Chondrocyte (in vitro differentiated cells): ENCODE data around the gene DYRK3. TPM values are rescaled to one million over a fixed set of nuclear protein-coding genes. Genes with fewer than 3 reads are reported as not detected.

Experiments used
- DNase-seq: peaks from one replicate; pipeline ENCODE4 v3.0.0; 2021; ENCODE audit warnings: mixed read lengths, low spot score
- H3K27ac Mint-ChIP-seq: one replicate; pipeline ENCODE4 v1.8.0; 2021; ENCODE audit warnings: mild to moderate bottlenecking, moderate library complexity, mixed read lengths; ENCODE audit not compliant: unreplicated experiment
- H3K27me3 Mint-ChIP-seq: 2 replicates; pipeline ENCODE4 v1.8.0; 2021; ENCODE audit warnings: low read depth, mixed read lengths
- H3K36me3 Mint-ChIP-seq: 2 replicates; pipeline ENCODE4 v1.8.0; 2021; ENCODE audit warnings: low read depth, mixed read lengths
- H3K4me1 Mint-ChIP-seq: 2 replicates; pipeline ENCODE4 v1.8.0; 2021; ENCODE audit warnings: low read depth, mild to moderate bottlenecking, mixed read lengths
- H3K4me3 Mint-ChIP-seq: one replicate; pipeline ENCODE4 v1.8.0; 2021; ENCODE audit warnings: mild to moderate bottlenecking, moderate library complexity, mixed read lengths; ENCODE audit not compliant: unreplicated experiment
- H3K9me3 Mint-ChIP-seq: 2 replicates; pipeline ENCODE4 v1.8.0; 2021; ENCODE audit warnings: low read depth, mixed read lengths
- total RNA-seq: library from RNA; stranded (reverse); gene quantifications from 3 replicates; pipeline ENCODE4 v1.2.1, GENCODE V29; 2021
- TF ChIP-seq, protein P1 (sequence below): fragments of 200-600 bp; sonication (generic); IDR thresholded peaks from 2 replicates; pipeline ENCODE4 v1.5.0; 2021; ENCODE audit warnings: antibody characterized with exemption, mild to moderate bottlenecking, moderate library complexity

DYRK3 gene
- total RNA-seq, 1 donor from 2014 or later: 6.6 TPM

- no peak for DNase-seq
- Mint-ChIP-seq H3K36me3 (no peaks in the 10 kb centered on the region), H3K4me1 (peaks cover 65% of the 10 kb centered on the region), H3K4me3 (peak overlapping the region; percentile 92), H3K27ac (peak overlapping the region; percentile 98), H3K27me3 (peaks cover 4% of the 10 kb centered on the region), H3K9me3 (no peaks in the 10 kb centered on the region)
- TF ChIP-seq, protein P1, sequence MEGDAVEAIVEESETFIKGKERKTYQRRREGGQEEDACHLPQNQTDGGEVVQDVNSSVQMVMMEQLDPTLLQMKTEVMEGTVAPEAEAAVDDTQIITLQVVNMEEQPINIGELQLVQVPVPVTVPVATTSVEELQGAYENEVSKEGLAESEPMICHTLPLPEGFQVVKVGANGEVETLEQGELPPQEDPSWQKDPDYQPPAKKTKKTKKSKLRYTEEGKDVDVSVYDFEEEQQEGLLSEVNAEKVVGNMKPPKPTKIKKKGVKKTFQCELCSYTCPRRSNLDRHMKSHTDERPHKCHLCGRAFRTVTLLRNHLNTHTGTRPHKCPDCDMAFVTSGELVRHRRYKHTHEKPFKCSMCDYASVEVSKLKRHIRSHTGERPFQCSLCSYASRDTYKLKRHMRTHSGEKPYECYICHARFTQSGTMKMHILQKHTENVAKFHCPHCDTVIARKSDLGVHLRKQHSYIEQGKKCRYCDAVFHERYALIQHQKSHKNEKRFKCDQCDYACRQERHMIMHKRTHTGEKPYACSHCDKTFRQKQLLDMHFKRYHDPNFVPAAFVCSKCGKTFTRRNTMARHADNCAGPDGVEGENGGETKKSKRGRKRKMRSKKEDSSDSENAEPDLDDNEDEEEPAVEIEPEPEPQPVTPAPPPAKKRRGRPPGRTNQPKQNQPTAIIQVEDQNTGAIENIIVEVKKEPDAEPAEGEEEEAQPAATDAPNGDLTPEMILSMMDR: no peak
Observed at GRCh38 chr1:206687251-206687914, 52.0 kb downstream of the DYRK3 start.

GRCh38 chr1:206687915-206688442 lies 52.6 kb downstream of the DYRK3 start:
- H3K4me1 Mint-ChIP-seq: peaks cover 71% of the 10 kb centered on the region
- H3K27ac Mint-ChIP-seq: peak overlapping the region; percentile 79
- no peaks in the 10 kb centered on the region for H3K36me3 Mint-ChIP-seq
- no peak for DNase-seq
- no peaks in the 10 kb centered on the region for H3K9me3 Mint-ChIP-seq
- TF ChIP-seq, protein P1: no peak
- peaks cover 2% of the 10 kb centered on the region for H3K27me3 Mint-ChIP-seq
- H3K4me3 Mint-ChIP-seq: peak overlapping the region; percentile 92

- no peaks in the 10 kb centered on the region for H3K36me3 Mint-ChIP-seq
- no peak overlapping the region for H3K27ac Mint-ChIP-seq
- H3K4me1 Mint-ChIP-seq: peaks cover 90% of the 10 kb centered on the region
- no peak for DNase-seq
- TF ChIP-seq, protein P1: no peak
- H3K4me3 Mint-ChIP-seq: no peak overlapping the region
- no peaks in the 10 kb centered on the region for H3K27me3 Mint-ChIP-seq
- no peaks in the 10 kb centered on the region for H3K9me3 Mint-ChIP-seq
Observed at GRCh38 chr1:206690516-206690915, 55.2 kb downstream of the DYRK3 start.

- TF ChIP-seq, protein P1: no peak
- no peak overlapping the region for H3K27ac Mint-ChIP-seq
- no peaks in the 10 kb centered on the region for H3K9me3 Mint-ChIP-seq
- H3K4me3 Mint-ChIP-seq: no peak overlapping the region
- peaks cover 2% of the 10 kb centered on the region for H3K36me3 Mint-ChIP-seq
- no peaks in the 10 kb centered on the region for H3K27me3 Mint-ChIP-seq
- H3K4me1 Mint-ChIP-seq: peaks cover 89% of the 10 kb centered on the region
- DNase-seq: no peak
Observed at GRCh38 chr1:206691604-206692003, 56.3 kb downstream of the DYRK3 start.

- H3K4me1 Mint-ChIP-seq: peaks cover 82% of the 10 kb centered on the region
- DNase-seq: no peak
- H3K9me3 Mint-ChIP-seq: no peaks in the 10 kb centered on the region
- H3K4me3 Mint-ChIP-seq: peak overlapping the region; percentile 52
- no peaks in the 10 kb centered on the region for H3K27me3 Mint-ChIP-seq
- H3K36me3 Mint-ChIP-seq: peaks cover 4% of the 10 kb centered on the region
- TF ChIP-seq, protein P1: no peak
- H3K27ac Mint-ChIP-seq: peak overlapping the region; percentile 98
Observed at GRCh38 chr1:206693029-206693428, 57.7 kb downstream of the DYRK3 start.
